HepG2 (cell line): ENCODE results near the gene PLCB1. TPM values are rescaled to one million over a fixed set of nuclear protein-coding genes. Genes with fewer than 3 reads are reported as not detected.

Source experiments
- HIVEP1 ChIP-seq: sonication (generic); formaldehyde crosslinking; IDR thresholded peaks from 2 replicates; pipeline ENCODE4 v1.4.0; 2020; ENCODE audit warnings: mild to moderate bottlenecking, missing genetic modification reagents
- HNRNPLL ChIP-seq: fragments of 200-400 bp; formaldehyde crosslinking; IDR thresholded peaks from 2 replicates; pipeline ENCODE4 v1.6.1; 2017; ENCODE audit warnings: mild to moderate bottlenecking, low read depth, low read length; ENCODE audit not compliant: poor library complexity, severe bottlenecking
- KAT2B ChIP-seq: fragments of 150-350 bp; IDR thresholded peaks from 2 replicates; pipeline ENCODE4 v1.6.1; 2014; ENCODE audit warnings: low read depth, low read length, borderline replicate concordance
- KMT2A ChIP-seq: sonication (generic); formaldehyde crosslinking; IDR thresholded peaks from 2 replicates; pipeline ENCODE4 v1.4.0; 2020; ENCODE audit warnings: missing genetic modification reagents
- NFRKB ChIP-seq: fragments of 450-650 bp; IDR thresholded peaks from 2 replicates; pipeline ENCODE4 v1.6.1; 2017
- NPAS2 ChIP-seq: sonication (generic); formaldehyde crosslinking; IDR thresholded peaks from 2 replicates; pipeline ENCODE4 v1.8.0; 2022; ENCODE audit warnings: mild to moderate bottlenecking, missing genetic modification reagents, borderline replicate concordance
- REPIN1 ChIP-seq: sonication (generic); formaldehyde crosslinking; IDR thresholded peaks from 2 replicates; pipeline ENCODE4 v1.8.0; 2022; ENCODE audit warnings: missing genetic modification reagents, low read depth, mild to moderate bottlenecking, borderline replicate concordance
- TARDBP ChIP-seq: sonication (generic); formaldehyde crosslinking; IDR thresholded peaks from 2 replicates; pipeline ENCODE4 v1.8.0; 2022; ENCODE audit warnings: mild to moderate bottlenecking, missing genetic modification reagents
- ZNF30 ChIP-seq: sonication (generic); formaldehyde crosslinking; IDR thresholded peaks from 2 replicates; pipeline ENCODE4 v1.5.0; 2020; ENCODE audit warnings: mild to moderate bottlenecking, missing genetic modification reagents
- ZNF343 ChIP-seq: sonication (generic); formaldehyde crosslinking; IDR thresholded peaks from 2 replicates; pipeline ENCODE4 v1.4.0; 2020; ENCODE audit warnings: mild to moderate bottlenecking, missing genetic modification reagents
- ZNF547 ChIP-seq: sonication (generic); formaldehyde crosslinking; IDR thresholded peaks from 2 replicates; pipeline ENCODE4 v1.5.1; 2020; ENCODE audit warnings: mild to moderate bottlenecking, missing genetic modification reagents
- ZNF678 ChIP-seq: sonication (generic); formaldehyde crosslinking; IDR thresholded peaks from 2 replicates; pipeline ENCODE4 v1.4.0; 2020; ENCODE audit warnings: mild to moderate bottlenecking, missing genetic modification reagents
- ZNF746 ChIP-seq: sonication (generic); formaldehyde crosslinking; IDR thresholded peaks from 2 replicates; pipeline ENCODE4 v1.8.0; 2022; ENCODE audit warnings: mild to moderate bottlenecking, missing genetic modification reagents
- ZNF766 ChIP-seq: sonication (generic); formaldehyde crosslinking; IDR thresholded peaks from 2 replicates; pipeline ENCODE4 v1.5.0; 2020; ENCODE audit warnings: missing genetic modification reagents, borderline replicate concordance
- ZNF788 ChIP-seq: sonication (generic); formaldehyde crosslinking; IDR thresholded peaks from 2 replicates; pipeline ENCODE4 v1.5.0; 2020; ENCODE audit warnings: mild to moderate bottlenecking, missing genetic modification reagents, borderline replicate concordance
- ZSCAN22 ChIP-seq: sonication (generic); formaldehyde crosslinking; IDR thresholded peaks from 2 replicates; pipeline ENCODE4 v1.4.0; 2020; ENCODE audit warnings: mild to moderate bottlenecking, missing genetic modification reagents
- polyA plus RNA-seq, 8 experiments: library from polyadenylated mRNA; depleted of rRNA in 3 of 8; stranded (reverse) in 7 of 8; unstranded in 1 of 8; fragments of >200 nt; fragmentation: Illumina TruSeq in 4 of 8; extraction: Trizol in 4 of 8; gene quantifications; 2 replicates each; pipeline versions ENCODE4 v1.2.1 to v1.2.3, GENCODE V29; 2011 to 2016; ENCODE audit warnings: low read depth in 4 of 8, missing spikeins in 1 of 8, mixed read lengths in 1 of 8; ENCODE audit not compliant: insufficient read depth in 1 of 8
- total RNA-seq, 5 experiments: library from RNA; depleted of rRNA; stranded (reverse); fragments of >200 nt; fragmentation: Illumina TruSeq; extraction: Trizol; gene quantifications; 2 replicates each; pipeline ENCODE4 v1.2.3, GENCODE V29; 2016; ENCODE audit warnings: low read depth in 1 of 5
- TF ChIP-seq, protein P1 (sequence below): sonication (generic); formaldehyde crosslinking; IDR thresholded peaks from 2 replicates; pipeline ENCODE4 v1.4.0; 2020; ENCODE audit warnings: mild to moderate bottlenecking, missing genetic modification reagents
- TF ChIP-seq, protein P2 (sequence below): sonication (generic); formaldehyde crosslinking; IDR thresholded peaks from 2 replicates; pipeline ENCODE4 v1.4.0; 2020; ENCODE audit warnings: missing genetic modification reagents
- TF ChIP-seq, protein P3 (sequence below): IDR thresholded peaks from 2 replicates; pipeline ENCODE4 v1.6.1; 2016; ENCODE audit warnings: missing compliant biosample characterization, missing genetic modification reagents, borderline replicate concordance
- TF ChIP-seq, protein P4 (sequence below): sonication (generic); formaldehyde crosslinking; IDR thresholded peaks from 2 replicates; pipeline ENCODE4 v1.4.0; 2020; ENCODE audit warnings: missing genetic modification reagents
- TF ChIP-seq, protein P5 (sequence below): sonication (generic); formaldehyde crosslinking; IDR thresholded peaks from 2 replicates; pipeline ENCODE4 v1.8.1; 2023; ENCODE audit warnings: mild to moderate bottlenecking, missing genetic modification reagents

PLCB1 gene
- total and polyA plus RNA-seq, 2 of the 13 experiments (the other 11 are each of a cell fraction or from before 2014, with no cell fraction given): 42.4 to 55.9 TPM

DNA sequence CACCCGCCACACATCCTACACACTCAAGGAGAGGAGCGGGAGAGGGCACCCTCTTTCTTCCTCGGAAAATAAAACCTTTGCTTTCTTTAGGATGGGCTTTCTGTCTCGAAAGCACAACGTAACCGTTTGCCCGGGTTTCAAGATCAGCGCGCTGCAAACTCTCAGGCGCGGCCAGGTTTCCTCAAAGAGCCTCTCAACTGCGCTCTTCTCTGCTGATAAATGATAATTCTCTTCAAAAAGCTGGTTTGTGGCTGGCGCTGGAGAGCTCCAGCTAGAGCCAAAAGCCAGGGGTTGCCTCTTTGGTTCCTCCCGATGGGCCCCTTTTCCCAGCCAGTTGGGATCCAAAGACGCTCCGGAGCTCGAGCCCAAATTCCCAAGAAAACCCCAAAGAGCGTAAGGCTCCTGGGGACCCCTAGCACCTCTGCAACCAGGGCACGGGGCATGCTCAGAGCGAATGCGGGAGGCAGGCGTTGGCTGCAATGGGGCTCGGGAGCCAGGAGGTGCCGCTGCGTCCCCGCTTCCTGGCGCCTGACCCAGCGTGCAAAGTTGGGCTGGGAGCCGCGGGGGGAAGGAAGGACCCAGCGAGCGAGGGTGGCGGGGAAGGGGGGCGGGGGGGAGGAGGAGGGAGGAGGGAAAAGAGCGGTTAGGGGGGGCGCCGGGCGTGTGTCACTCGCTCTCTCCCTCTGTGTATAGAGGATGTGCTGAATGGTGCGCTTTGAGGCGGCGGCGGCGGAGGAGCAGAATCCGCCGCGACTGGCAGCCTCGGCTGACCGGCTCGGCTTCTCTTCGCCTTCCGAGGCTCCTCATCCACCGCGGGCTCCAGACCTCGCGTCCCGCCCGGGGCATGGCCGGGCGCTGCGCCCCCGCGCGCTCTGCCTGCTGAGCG is at the start of gene PLCB1 (continued):
- TF ChIP-seq NPAS2 (no peak), HNRNPLL (peak; percentile 57), ZNF746 (peak; percentile 20; the same call in 1 of the 2 replicates), ZNF343 (CRISPR knock-in tag) (no peak), HIVEP1 (CRISPR knock-in tag) (peak; percentile 73; the same call in 1 of the 2 replicates), KMT2A (CRISPR knock-in tag) (peak; percentile 86; the same call in 1 of the 2 replicates), NFRKB (no peak), KAT2B (no peak), ZNF766 (CRISPR knock-in tag) (no peak; the same call in 1 of the 2 replicates), ZNF30 (CRISPR knock-in tag) (no peak), ZNF547 (CRISPR knock-in tag) (0 out of 2 replicates have a peak, but pooled peaks have one; percentile 25), ZSCAN22 (CRISPR knock-in tag) (no peak), ZNF678 (CRISPR knock-in tag) (no peak), TARDBP (CRISPR knock-in tag) (0 out of 2 replicates have a peak, but pooled peaks have one; percentile 12), REPIN1 (CRISPR knock-in tag) (peak; percentile 57; the same call in 1 of the 2 replicates), ZNF788 (CRISPR knock-in tag) (peak; percentile 77; the same call in 1 of the 2 replicates)
- TF ChIP-seq, protein P1, sequence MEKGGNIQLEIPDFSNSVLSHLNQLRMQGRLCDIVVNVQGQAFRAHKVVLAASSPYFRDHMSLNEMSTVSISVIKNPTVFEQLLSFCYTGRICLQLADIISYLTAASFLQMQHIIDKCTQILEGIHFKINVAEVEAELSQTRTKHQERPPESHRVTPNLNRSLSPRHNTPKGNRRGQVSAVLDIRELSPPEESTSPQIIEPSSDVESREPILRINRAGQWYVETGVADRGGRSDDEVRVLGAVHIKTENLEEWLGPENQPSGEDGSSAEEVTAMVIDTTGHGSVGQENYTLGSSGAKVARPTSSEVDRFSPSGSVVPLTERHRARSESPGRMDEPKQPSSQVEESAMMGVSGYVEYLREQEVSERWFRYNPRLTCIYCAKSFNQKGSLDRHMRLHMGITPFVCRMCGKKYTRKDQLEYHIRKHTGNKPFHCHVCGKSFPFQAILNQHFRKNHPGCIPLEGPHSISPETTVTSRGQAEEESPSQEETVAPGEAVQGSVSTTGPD (CRISPR knock-in tag): no peak
- TF ChIP-seq, protein P2, sequence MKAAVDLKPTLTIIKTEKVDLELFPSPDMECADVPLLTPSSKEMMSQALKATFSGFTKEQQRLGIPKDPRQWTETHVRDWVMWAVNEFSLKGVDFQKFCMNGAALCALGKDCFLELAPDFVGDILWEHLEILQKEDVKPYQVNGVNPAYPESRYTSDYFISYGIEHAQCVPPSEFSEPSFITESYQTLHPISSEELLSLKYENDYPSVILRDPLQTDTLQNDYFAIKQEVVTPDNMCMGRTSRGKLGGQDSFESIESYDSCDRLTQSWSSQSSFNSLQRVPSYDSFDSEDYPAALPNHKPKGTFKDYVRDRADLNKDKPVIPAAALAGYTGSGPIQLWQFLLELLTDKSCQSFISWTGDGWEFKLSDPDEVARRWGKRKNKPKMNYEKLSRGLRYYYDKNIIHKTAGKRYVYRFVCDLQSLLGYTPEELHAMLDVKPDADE (CRISPR knock-in tag): no peak
- TF ChIP-seq, protein P3, sequence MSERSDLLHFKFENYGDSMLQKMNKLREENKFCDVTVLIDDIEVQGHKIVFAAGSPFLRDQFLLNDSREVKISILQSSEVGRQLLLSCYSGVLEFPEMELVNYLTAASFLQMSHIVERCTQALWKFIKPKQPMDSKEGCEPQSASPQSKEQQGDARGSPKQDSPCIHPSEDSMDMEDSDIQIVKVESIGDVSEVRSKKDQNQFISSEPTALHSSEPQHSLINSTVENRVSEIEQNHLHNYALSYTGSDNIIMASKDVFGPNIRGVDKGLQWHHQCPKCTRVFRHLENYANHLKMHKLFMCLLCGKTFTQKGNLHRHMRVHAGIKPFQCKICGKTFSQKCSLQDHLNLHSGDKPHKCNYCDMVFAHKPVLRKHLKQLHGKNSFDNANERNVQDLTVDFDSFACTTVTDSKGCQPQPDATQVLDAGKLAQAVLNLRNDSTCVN (CRISPR knock-in tag): no peak; the same call in 1 of the 2 replicates
- TF ChIP-seq, protein P4, sequence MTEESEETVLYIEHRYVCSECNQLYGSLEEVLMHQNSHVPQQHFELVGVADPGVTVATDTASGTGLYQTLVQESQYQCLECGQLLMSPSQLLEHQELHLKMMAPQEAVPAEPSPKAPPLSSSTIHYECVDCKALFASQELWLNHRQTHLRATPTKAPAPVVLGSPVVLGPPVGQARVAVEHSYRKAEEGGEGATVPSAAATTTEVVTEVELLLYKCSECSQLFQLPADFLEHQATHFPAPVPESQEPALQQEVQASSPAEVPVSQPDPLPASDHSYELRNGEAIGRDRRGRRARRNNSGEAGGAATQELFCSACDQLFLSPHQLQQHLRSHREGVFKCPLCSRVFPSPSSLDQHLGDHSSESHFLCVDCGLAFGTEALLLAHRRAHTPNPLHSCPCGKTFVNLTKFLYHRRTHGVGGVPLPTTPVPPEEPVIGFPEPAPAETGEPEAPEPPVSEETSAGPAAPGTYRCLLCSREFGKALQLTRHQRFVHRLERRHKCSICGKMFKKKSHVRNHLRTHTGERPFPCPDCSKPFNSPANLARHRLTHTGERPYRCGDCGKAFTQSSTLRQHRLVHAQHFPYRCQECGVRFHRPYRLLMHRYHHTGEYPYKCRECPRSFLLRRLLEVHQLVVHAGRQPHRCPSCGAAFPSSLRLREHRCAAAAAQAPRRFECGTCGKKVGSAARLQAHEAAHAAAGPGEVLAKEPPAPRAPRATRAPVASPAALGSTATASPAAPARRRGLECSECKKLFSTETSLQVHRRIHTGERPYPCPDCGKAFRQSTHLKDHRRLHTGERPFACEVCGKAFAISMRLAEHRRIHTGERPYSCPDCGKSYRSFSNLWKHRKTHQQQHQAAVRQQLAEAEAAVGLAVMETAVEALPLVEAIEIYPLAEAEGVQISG (CRISPR knock-in tag): peak; percentile 80; the same call in 1 of the 2 replicates
- TF ChIP-seq, protein P5, sequence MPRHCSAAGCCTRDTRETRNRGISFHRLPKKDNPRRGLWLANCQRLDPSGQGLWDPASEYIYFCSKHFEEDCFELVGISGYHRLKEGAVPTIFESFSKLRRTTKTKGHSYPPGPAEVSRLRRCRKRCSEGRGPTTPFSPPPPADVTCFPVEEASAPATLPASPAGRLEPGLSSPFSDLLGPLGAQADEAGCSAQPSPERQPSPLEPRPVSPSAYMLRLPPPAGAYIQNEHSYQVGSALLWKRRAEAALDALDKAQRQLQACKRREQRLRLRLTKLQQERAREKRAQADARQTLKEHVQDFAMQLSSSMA (CRISPR knock-in tag): no peak
